Erythroblast (primary cell): ENCODE results near the gene OR8B8.
A peak's percentile ranks its signal among the peaks of the same experiment; 100 is the strongest.

Experiments used
- DNase-seq, 2 experiments: peaks; one replicate each; lab custom pipeline; 2025; lab: John Stamatoyannopoulos, UW
- GATA1 ChIP-seq: IDR thresholded peaks from 2 replicates; pipeline ENCODE4 v1.6.1; 2011; ENCODE audit warnings: low read depth, mild to moderate bottlenecking, control low read depth, low read length, moderate library complexity
- POLR2A ChIP-seq: IDR thresholded peaks from 2 replicates; pipeline ENCODE4 v1.6.1; 2011; ENCODE audit warnings: mild to moderate bottlenecking, low read length

OR8B8 gene

DNA sequence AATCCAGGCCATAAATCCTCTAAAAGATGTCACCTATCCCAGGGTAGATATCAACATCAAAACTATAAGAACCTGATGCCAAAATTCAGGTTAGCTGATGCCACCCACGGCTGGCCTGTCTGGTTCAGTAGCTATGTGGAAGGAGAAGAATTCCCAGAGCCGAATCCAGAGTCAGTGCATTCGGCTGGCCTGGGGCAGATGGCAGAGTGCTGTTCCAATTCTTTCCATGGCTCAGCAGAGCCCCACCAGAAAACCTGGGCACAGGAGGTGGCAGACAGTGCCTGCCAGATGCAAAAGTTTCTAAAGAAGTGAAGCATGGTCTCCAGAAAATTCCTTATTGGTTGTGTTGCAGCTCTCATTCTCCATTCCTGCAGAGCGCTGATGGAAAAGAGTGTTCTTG, 19.9 kb upstream of the OR8B8 start:
- DNase-seq = no peak
- TF ChIP-seq POLR2A (no peak), GATA1 (no peak)

DNA sequence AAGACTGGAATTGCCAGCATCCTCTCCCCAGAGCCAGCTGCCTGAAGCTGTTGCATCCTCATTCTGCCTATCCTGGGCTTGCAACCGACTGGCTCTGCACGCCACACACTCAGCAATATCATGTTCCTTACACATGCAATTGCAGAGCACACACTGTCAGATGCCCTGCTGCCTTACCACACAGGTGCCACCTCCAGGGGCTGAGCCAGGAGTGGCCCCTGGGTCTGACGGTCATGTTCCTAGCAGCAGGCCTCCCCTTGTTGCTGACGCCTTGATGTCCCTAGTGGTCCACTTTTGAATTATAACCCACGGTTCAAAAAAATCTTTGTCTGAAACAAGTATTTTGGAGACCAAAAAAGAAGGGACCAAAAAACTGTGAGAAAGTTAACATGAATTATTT, 18.5 kb upstream of the OR8B8 start:
- no peak for DNase-seq
- no peak for TF ChIP-seq POLR2A

DNA sequence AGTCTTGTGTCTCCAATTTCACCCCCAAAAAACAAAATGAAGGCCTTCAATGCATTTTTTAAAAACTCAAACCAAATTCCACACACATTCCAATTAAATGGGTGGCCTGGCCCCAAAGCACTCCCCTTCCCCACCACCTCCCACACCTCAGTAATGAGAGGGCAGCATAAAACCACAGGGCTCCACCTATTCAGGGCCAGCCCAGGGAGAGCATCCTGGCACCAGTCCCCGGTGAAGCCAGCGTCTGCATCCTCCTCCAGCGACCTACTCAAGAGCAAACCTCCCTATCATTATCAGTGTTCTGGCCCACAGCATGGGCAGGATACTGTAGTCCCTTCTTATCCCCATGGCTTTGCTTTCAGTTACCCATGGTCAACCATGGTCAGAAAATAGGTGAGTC, 17.8 kb upstream of the OR8B8 start:
- DNase-seq = no peak
- TF ChIP-seq GATA1 = no peak
- TF ChIP-seq POLR2A = no peak

DNA sequence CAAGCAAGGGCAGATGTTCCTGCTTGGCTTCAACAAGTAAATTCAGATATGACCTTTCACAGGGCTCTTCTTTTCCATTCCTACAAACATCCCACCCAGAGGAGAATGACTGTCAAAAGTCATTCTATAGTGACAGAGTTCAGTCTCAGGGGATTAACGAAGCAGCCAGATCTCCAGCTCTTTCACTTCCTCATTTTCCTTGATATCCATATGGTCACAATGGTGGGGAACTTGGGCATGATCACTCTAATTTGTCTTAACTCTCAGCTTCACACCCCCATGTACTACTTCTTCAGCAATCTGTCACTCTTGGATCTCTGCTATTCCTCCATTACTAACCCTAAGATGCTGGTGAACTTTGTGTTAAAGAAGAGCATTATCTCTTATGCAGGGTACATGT, 15.0 kb upstream of the OR8B8 start:
- no peak for DNase-seq
- TF ChIP-seq POLR2A (no peak), GATA1 (no peak)

DNA sequence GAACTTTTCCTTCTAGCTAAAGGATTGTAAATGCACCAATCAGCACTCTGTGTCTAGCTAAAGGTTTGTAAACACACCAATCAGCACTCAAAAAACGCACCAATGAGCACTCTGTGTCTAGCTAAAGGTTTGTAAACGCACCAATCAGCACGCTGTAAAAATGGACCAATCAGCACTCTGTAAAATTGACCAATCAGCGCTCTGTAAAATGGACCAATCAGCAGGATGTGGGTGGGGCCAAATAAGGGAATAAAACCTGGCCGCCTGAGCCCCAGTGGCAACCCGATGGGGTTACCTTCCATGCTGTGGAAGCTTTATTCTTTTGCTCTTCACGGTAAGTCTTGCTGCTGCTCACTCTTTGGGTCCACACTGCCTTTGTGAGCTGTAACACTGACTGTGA, 13.9 kb upstream of the OR8B8 start:
- DNase-seq = peak in 1 of 2 experiments; percentile 4

DNA sequence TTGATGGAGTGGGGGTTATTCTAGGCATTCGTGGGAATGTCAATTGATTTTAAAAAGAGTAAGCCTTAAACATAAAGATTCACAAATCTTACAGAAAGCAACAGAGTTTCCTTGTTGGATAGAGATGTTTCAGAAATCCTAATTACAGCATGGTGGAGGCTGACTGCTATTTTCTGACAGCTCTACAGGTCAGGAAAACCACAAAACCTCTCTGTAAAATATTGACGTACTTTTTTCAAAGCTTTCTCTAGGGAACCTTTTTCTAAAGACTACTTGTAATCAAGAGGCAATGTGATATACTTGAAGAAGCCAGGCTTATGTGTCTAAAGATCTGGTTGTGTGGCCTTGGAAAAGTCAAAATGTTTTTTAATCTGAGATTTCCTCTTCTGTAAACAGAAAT, 9.1 kb upstream of the OR8B8 start:
- DNase-seq = no peak
- TF ChIP-seq POLR2A = no peak

DNA sequence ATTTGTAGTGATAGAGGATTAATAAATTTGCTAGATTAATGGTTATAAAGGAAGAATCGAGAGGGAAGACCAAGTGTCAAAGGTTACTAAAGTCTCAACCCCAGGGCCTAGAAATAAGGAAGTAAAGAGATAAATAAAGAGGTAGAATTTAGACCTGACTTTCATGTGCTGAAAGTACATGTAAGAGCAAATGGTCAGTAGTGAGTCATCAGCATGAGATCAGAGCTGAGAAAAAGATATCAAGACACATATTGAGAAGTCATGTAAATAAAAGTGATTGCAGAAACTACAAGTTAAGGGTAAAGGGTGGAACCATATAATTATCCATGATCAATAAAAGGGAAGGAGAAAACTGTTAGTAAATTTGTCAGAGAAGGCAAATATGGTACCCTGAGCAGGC, 1.4 kb upstream of the OR8B8 start:
- DNase-seq = no peak
- TF ChIP-seq GATA1 = no peak
- no peak for TF ChIP-seq POLR2A

DNA sequence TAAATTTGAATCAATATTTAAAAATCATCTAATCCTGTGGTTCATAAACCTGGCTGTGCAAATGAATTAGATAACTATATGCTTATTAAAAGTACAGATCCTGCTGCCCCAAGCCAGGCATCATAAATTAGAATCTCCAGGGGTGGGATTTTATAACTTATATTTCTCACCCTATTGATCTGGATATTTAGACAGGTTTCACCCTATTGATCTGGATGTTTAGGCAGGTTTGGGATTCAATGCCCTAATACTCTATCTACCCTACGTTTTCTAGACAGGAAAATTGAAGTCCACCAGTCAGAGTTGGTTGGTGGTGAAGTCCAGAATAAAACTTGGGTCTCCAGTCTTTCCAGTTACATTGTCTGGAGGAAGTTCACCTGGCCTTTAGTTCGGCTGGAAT, 2.6 kb downstream of the OR8B8 start:
- no peak for TF ChIP-seq POLR2A
- TF ChIP-seq GATA1 = no peak
- DNase-seq = no peak

DNA sequence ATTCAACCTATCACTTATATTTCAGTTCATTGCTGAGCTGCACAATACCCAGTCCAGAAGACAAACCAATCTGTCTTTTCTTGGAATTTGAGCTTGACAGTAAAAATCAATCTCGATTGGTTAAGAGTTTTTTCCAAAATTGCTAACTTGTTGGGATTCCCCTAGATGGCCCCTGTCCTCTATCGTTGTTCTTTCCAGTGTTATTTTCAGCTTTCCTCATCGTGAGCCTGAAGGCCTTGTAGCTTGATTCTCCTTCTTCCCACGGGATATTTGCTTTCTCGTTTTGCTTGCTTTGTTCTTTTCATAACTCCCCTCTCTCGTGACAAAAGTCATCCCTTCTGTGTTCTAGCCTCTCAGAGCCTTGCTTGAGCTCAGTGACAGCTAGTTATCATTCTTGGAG, 3.1 kb downstream of the OR8B8 start:
- TF ChIP-seq POLR2A (no peak), GATA1 (no peak)
- DNase-seq = no peak

DNA sequence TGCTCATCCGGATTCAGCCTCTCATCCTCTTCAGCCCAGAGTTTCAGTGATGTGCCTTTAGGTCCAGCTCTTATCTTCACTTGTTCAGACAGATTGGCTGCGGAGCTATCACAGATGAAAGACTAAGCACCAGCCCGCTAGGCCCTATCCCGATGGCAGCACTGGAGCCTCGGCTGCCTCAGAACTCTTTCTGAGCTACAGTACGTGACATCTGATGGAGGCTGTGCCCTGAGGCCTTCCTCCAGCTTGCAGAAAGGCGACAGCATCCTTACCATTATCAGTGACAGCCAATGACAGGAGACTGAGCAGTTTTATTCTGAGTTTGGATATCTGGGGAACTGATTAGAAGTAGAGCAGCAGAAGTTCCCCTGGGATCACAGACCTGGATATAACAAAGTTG, 4.0 kb downstream of the OR8B8 start:
- TF ChIP-seq GATA1 = no peak
- TF ChIP-seq POLR2A = no peak
- no peak for DNase-seq

DNA sequence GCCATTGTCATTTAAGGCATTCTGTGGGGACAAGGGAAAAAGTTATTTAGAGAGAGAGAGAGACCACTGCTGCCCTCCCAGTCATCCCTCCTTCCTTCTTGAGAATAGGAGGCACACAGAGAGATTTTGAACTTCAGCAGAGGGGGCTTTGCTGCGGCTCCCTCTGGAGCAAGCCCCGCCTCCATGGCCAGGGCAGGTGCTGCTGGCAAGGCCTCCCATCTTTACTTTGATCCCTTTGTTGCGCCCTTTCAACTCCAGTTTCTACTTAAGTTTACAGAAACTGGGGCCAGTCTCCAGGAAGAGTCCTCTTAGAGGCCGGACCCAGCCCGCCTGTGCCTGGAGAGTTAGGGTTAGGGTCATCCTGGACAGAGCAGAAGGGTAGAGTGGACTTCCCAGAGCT, 4.4 kb downstream of the OR8B8 start:
- DNase-seq = no peak
- TF ChIP-seq POLR2A = no peak
- no peak for TF ChIP-seq GATA1

DNA sequence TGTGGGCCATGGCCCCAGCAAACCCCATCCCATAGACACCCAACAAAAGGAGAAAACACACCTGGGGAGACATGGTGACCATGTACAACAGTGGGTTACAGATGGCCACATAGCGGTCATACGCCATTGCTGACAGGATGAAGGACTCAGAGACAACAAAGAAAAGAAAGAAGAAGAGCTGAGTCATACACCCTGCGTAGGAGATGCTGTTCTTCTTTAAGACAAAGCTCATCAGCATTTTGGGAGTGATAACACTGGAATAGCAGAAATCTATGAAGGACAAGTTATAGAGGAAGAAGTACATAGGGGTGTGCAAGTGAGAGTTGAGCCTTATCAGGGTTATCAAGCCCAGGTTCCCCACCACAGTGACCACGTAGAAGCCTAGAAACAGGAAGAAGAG, 4.9 kb downstream of the OR8B8 start:
- no peak for DNase-seq
- TF ChIP-seq POLR2A (no peak), GATA1 (no peak)

DNA sequence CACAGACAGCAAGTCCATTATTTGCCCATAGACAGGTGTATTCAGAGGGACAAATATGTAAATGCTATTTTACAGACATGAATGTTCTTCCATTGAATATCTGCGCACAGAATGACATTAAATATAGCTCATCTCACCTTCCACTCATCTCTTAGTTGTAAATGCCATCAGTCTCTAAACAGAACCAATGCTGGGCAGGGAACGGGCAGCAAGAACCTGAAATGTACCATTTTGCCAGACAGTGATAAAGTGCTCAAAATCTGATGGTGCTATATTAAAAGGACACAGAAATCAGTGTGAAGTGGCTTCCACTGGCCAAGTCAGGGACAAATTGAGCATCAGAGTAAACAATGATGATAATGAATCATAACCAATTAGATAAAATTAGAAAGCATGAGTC, 10.8 kb downstream of the OR8B8 start:
- TF ChIP-seq POLR2A (no peak), GATA1 (no peak)
- DNase-seq = no peak

DNA sequence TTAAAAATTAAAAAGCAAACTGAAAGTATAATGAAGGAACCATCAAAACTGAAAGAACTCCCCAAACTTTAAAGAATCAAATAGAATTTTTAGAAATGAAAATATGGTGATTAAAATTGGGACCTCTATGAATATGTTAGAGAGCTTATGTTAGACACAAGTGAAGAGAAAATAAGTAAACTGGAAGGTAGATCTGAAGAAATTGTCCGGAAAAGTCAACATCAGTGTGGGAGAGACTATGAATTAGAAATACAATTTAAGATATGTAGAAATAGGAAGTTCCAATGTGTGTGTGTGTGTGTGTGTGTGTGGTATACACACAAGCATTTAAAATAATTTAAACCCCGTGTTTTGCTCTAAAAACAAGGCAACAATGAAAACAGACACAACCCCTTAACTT, 15.9 kb downstream of the OR8B8 start:
- TF ChIP-seq POLR2A (no peak), GATA1 (no peak)
- no peak for DNase-seq

DNA sequence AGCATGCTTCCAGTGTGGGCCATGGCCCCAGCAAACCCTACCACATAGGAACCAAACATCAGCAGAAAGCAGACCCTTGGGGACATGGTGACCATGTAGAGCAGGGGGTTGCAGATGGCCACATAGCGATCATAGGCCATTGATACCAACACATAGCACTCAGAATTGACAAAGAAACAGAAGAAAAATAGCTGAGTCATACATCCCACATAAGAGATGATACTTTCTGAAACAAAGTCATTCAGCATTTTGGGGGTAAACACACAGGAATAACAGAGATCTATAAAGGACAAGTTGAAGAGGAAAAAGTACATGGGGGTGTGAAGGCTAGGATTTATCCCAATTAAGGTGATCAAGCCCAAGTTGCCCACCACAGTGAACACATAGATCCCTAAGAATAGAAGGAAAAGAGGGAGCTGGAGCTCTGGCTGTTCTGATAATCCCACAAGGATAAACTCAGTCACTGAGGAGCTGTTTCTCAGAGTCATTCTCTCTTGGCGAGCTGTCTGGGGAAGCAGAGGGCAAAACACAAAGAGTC, 21.0 kb downstream of the OR8B8 start, which contains the start of gene OR8B4:
Gene OR8B4, minus strand, starts transcription at position 488 of the 538 bp plus-strand sequence. Its CDS starts 0 bp downstream, at position 488.
- no peak for TF ChIP-seq POLR2A
- no peak for TF ChIP-seq GATA1
- DNase-seq = no peak

DNA sequence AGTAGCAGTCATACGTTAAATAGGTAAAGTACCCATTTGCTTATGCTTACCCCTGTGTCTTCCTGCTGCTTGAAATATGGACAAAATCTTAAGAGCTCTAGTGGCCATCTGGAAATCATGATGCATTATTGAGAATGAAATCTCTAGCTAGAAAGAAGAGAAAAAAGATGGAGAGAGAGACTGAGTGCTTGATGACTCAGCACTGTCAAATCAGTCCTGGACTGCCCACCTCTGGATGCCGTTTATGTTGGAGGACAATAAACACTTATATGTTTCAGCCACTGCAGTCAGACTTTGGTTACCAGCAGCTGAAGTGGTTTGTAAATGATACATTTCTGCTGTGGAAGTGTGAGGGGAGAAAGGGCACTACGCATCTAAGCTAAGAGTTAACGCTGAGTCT, 24.5 kb downstream of the OR8B8 start:
- TF ChIP-seq POLR2A (no peak), GATA1 (no peak)

More for the DNA sequence above, 24.5 kb downstream of the OR8B8 start:
- no peak for DNase-seq
